C1 segment of cervical spinal cord (tissue), 14 donors: Measurements from ENCODE around the gene PRMT2.
"Not testable (repeated sequence)": the region's sequence is repeated elsewhere in the genome, so short reads cannot be mapped to it uniquely, and the experiment has no call there.

Experiments
- DNase-seq, 14 donors: peaks; one replicate each; lab custom pipeline; 2025; lab: John Stamatoyannopoulos, UW

The PRMT2 gene

GRCh38 chr21:46668381-46668780 is 32.9 kb downstream of the PRMT2 start:
- no peak for DNase-seq

GRCh38 chr21:46668904-46669303 is 33.4 kb downstream of the PRMT2 start:
- not testable (repeated sequence) for DNase-seq

- DNase-seq, result no peak
Observed at GRCh38 chr21:46674430-46675007, 39.0 kb downstream of the PRMT2 start.

GRCh38 chr21:46675595-46676280 is 40.3 kb downstream of the PRMT2 start:
- DNase-seq, result no peak

- DNase-seq, result not testable (repeated sequence)
Observed at GRCh38 chr21:46676542-46676941, 41.1 kb downstream of the PRMT2 start.

- DNase-seq, result not testable (repeated sequence)
Observed at GRCh38 chr21:46681593-46681992, 46.1 kb downstream of the PRMT2 start.

- DNase-seq, result not testable (repeated sequence)
Observed at GRCh38 chr21:46698652-46699051, 63.2 kb downstream of the PRMT2 start.

GRCh38 chr21:46699104-46699503 is 63.6 kb downstream of the PRMT2 start:
- not testable (repeated sequence) for DNase-seq
